8988T (cell line): Measurements from ENCODE around the gene TAS1R1.

ENCODE experiments used
- DNase-seq: peaks from one replicate; pipeline ENCODE4 v3.0.0; 2011

TAS1R1 gene

GRCh38 chr1:6614019-6614928 is 59.2 kb downstream of the TAS1R1 start:
- DNase-seq: no peak

GRCh38 chr1:6614929-6615785 is 60.0 kb downstream of the TAS1R1 start:
- no peak for DNase-seq

DNA sequence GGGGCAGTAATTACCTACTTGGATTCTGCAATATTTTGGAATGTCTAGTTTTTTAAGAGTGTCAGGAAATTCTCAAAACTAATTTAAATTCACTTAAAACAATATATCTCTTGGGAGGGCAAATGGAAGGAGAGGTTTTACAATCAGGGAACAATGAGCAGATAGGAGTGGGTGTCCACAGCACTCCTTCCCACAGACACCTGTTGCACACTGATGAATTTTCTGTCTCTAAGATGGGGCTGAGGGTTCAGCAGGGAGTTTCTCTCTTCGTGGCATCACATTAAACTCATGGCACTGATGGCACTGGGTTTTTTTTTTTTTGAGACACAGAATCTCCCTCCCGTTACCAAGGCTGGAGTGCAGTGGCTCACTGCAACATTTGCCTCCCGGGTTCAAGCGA is 63.9 kb downstream of the TAS1R1 start:
- no peak for DNase-seq

- no peak for DNase-seq
Measured at GRCh38 chr1:6621429-6622391, 66.6 kb downstream of the TAS1R1 start.

GRCh38 chr1:6622396-6623152 is 67.5 kb downstream of the TAS1R1 start:
- no peak for DNase-seq

DNA sequence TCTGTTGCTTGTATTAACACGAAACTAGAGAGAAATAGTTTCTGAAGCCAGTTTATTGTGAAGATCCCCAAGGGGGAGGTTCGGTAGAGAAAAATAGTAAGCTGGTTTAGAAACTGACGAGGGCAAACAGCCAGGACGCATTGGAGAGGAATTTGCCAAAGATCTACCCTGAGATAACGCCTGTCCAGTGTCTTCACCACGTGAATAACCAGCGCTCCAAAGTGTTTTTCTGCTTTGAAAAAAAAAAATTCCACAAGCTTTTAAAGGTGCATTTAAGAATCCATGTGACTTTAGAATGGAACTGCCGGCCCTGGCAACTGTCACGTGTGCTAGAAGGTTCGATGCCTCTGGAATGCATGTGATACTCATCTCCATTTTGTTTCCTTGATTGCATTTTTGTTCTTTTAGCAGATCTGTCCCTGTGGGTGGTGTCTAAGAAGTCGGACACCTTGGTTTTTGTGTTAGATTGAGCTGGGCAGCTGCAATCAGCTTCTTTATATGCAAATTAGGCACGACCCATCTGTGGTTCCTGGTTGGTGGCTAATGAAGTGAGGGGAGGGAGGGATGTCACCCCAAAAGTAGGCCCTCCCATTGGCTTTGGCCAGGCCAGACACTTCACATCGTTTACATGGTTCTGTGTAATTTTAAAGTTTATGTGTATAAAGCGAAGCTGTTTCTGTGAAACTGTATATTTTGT is 68.3 kb downstream of the TAS1R1 start:
- no peak for DNase-seq

- peak; percentile 75 for DNase-seq
Measured at GRCh38 chr1:6624710-6625583, 69.8 kb downstream of the TAS1R1 start, which contains the start of gene THAP3. TSS of gene THAP3 (plus strand) at chr1:6624868. CDS start at chr1:6625219, 351 bp downstream.

DNA sequence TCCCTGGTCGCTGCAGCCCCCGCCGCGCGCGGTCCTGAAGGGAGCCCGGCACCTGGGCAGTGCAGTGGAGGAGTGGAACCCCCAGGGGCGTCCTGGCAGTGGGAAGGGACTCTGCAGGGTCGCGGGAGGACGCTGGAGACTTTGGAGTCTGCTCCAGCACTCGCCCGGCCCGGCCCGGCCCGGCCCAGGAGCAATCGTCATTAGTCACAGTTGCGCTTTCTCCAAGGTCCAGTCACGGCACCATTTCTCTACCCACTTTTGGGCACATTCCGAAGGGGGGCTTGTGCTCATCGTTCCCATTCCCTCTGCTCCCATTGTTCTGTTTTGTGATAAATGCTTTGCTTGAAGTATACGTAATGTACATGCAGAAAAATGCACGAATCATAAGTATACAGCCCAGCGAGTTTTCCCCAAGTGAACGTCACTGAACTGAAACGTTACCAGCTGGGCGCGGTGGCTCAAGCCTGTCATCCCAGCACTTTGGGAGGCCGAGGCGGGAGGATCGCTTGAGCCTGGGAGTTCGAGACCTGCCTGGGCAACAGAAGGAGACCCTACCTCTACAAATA is 70.6 kb downstream of the TAS1R1 start:
- DNase-seq: no peak

DNA sequence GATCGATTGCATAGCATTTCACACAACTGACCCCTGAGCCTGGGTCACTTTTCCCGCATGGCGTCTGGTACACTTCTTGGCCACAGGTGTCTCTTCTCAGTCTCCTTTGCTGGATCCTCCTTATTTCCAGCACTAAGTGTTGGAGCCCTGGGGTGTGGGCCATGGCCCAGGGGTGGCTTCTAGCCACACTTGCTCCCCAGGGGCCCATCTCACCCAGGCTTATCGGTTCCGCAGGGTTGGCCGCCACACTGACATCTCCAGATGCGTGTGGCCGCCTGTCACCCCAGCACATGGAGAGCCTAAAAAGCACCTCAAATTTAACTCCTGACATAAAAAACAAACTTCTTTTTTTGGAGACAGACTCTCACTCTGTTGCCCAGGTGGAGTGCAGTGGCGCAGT is 71.9 kb downstream of the TAS1R1 start:
- no peak for DNase-seq

DNA sequence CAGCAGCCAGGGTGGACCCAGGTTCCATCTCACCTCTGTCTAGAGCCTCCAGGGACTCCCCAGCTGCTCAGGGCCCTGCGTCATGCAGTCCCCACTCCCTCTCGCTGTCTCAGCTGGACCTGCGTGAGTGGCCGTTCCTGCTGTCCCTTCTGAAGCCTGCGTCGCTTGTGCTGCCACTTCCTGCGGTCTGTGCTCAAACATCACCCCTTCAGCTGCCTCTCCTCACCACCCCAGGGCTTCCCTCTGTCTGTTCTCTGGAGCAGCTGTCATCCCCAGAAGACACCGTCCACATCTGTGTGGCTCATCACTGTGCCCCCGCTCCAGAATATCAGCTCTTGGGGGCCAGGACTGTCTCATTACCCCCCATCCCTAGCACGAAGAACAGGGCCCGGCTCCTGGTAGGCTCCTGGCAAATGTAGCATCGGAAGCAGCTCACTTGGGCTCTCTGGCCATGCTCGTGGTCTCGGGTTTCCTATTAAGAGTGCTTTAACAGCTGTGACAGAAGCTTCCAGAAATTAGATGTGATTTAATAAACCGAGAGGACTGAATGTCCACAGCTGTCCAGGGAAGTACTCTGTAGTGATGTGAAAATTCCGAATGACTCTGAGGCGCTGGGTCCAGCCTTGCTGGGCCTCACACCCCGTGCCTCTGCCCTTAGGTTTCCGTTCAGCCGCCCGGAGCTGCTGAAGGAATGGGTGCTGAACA is 72.9 kb downstream of the TAS1R1 start:
- no peak for DNase-seq

DNA sequence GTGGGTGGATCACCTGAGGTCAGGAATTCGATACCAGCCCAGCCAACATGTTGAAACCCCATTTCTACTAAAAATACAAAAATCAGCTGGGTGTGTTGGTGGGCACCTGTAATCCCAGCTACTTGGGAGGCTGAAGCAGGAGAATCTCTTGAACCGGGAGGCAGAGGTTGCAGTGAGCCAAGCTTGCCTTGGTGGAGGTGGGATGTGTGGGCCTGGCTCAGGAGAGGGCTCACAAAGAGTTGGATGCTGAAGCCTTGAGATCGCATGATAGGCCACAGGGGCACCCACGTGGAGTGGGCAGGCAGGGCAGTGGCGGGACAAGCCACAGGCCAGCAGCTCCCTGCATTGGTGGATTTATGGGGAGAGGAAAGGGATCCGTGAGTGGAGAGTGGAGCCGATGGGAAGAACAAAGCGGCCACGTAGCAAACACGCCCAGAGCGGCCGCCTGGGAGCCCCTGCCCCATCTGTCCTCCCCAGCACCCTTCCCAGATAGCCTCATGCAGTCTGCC is 73.9 kb downstream of the TAS1R1 start:
- DNase-seq: no peak
